K562 (cell line): Measurements from ENCODE around the gene ANKRD1. TPM values are rescaled to one million over a fixed set of nuclear protein-coding genes. Genes with fewer than 3 reads are reported as not detected.

Experiments used
- C11orf30 ChIP-seq: fragments of 450-650 bp; IDR thresholded peaks from 2 replicates; pipeline ENCODE4 v1.6.1; 2016; ENCODE audit warnings: low read depth, mild to moderate bottlenecking
- ELF4 ChIP-seq: fragments of 450-650 bp; formaldehyde crosslinking; IDR thresholded peaks from 2 replicates; pipeline ENCODE4 v1.4.0; 2022; ENCODE audit warnings: missing genetic modification characterization
- ESRRB ChIP-seq: fragments of 250-450 bp; sonication (Bioruptor Pico); IDR thresholded peaks from 2 replicates; pipeline ENCODE4 v1.5.0; 2020; ENCODE audit warnings: mild to moderate bottlenecking, moderate library complexity, borderline replicate concordance
- FOXJ2 ChIP-seq: fragments of 200-800 bp; sonication (Bioruptor generic); IDR thresholded peaks from 2 replicates; pipeline ENCODE4 v1.6.1; 2016; ENCODE audit warnings: missing genetic modification characterization, missing compliant biosample characterization
- GABPB1 ChIP-seq: sonication (generic); formaldehyde crosslinking; IDR thresholded peaks from 2 replicates; pipeline ENCODE4 v1.8.0; 2022; ENCODE audit warnings: mild to moderate bottlenecking, missing genetic modification reagents
- GTF2E2 ChIP-seq: fragments of 200-800 bp; sonication (Bioruptor generic); IDR thresholded peaks from 2 replicates; pipeline ENCODE4 v1.6.1; 2016; ENCODE audit warnings: missing genetic modification characterization, missing compliant biosample characterization
- KLF10 ChIP-seq: fragments of 250-450 bp; sonication (Bioruptor Pico); IDR thresholded peaks from 2 replicates; pipeline ENCODE4 v1.6.1; 2021; ENCODE audit warnings: matching md5 sums
- KLF16 ChIP-seq: IDR thresholded peaks from 2 replicates; pipeline ENCODE4 v1.6.1; 2016; ENCODE audit warnings: antibody characterized with exemption
- LARP7 ChIP-seq: fragments of 450-650 bp; IDR thresholded peaks from 2 replicates; pipeline ENCODE4 v1.6.1; 2016
- OTX1 ChIP-seq: fragments of 450-650 bp; formaldehyde crosslinking; IDR thresholded peaks from 2 replicates; pipeline ENCODE4 v1.4.0; 2022; ENCODE audit warnings: mild to moderate bottlenecking
- PCBP1 ChIP-seq: fragments of 200-400 bp; formaldehyde crosslinking; IDR thresholded peaks from 2 replicates; pipeline ENCODE4 v1.6.1; 2018; ENCODE audit warnings: mild to moderate bottlenecking, low read depth, low read length; ENCODE audit not compliant: poor library complexity, severe bottlenecking
- PHF20 ChIP-seq: fragments of 450-650 bp; IDR thresholded peaks from 2 replicates; pipeline ENCODE4 v1.6.1; 2018; ENCODE audit not compliant: partially characterized antibody
- PHF8 ChIP-seq: fragments of 200-600 bp; sonication (generic); IDR thresholded peaks from 2 replicates; pipeline ENCODE4 v1.6.1; 2012; ENCODE audit warnings: mixed run types, mild to moderate bottlenecking, inconsistent platforms, low read length, moderate library complexity, borderline replicate concordance
- POLR2A ChIP-seq: fragments of 450-650 bp; conservative IDR thresholded peaks from 2 replicates; pipeline ENCODE4 v1.6.1; 2016
- RHOXF2B ChIP-seq: fragments of 250-450 bp; sonication (Bioruptor Pico); conservative IDR thresholded peaks from 2 replicates; pipeline ENCODE4 v1.5.1; 2021
- SIRT6 ChIP-seq: IDR thresholded peaks from one replicate; pipeline ENCODE4 v1.6.1; 2012; ENCODE audit warnings: low read depth, mild to moderate bottlenecking, control low read depth, inconsistent platforms, low read length, moderate library complexity
- TAF7 ChIP-seq: fragments of 450-650 bp; IDR thresholded peaks from 2 replicates; pipeline ENCODE4 v1.6.1; 2016; ENCODE audit warnings: missing genetic modification characterization, missing compliant biosample characterization
- WHSC1 ChIP-seq: IDR thresholded peaks from one replicate; pipeline ENCODE4 v1.6.1; 2012; ENCODE audit warnings: low read length, control low read depth, inconsistent platforms
- ZNF12 ChIP-seq: sonication (generic); formaldehyde crosslinking; IDR thresholded peaks from 2 replicates; pipeline ENCODE4 v1.4.0; 2020; ENCODE audit warnings: mild to moderate bottlenecking, missing genetic modification reagents
- ZNF445 ChIP-seq: fragments of 250-450 bp; sonication (Bioruptor Pico); IDR thresholded peaks from 2 replicates; pipeline ENCODE4 v1.4.0; 2020; ENCODE audit warnings: low read depth, mild to moderate bottlenecking, moderate library complexity
- ZNF583 ChIP-seq: fragments of 250-450 bp; sonication (Bioruptor Pico); IDR thresholded peaks from 2 replicates; pipeline ENCODE4 v1.4.0; 2020
- ZNF695 ChIP-seq: fragments of 450-650 bp; formaldehyde crosslinking; IDR thresholded peaks from 2 replicates; pipeline ENCODE4 v1.4.0; 2020; ENCODE audit warnings: mild to moderate bottlenecking, moderate library complexity
- polyA plus RNA-seq, 8 experiments: library from polyadenylated mRNA; depleted of rRNA in 4 of 8; stranded (reverse) in 5 of 8; unstranded in 3 of 8; fragments of >200 nt; fragmentation: Nextera tagmentation in 2 of 8; fragmentation: Illumina TruSeq in 1 of 8; extraction: Ambion mirVana in 2 of 8; extraction: Trizol in 1 of 8; gene quantifications; 2 replicates each; pipeline versions ENCODE4 v1.2.1 to v1.2.3, GENCODE V29; 2011 to 2014; ENCODE audit warnings: inconsistent platforms in 1 of 8, missing spikeins in 1 of 8
- total RNA-seq, 7 experiments: library from RNA; depleted of rRNA in 6 of 7; stranded (reverse); fragments of >200 nt in 6 of 7; fragmentation: Illumina TruSeq in 2 of 7; extraction: Trizol in 2 of 7; gene quantifications; 2 replicates each; pipeline versions ENCODE4 v1.2.1 to v1.2.3, GENCODE V29; 2011 to 2021; ENCODE audit warnings: low replicate concordance in 1 of 7
- TF ChIP-seq, protein P1 (sequence below), 2 experiments: IDR thresholded peaks; 2 replicates each; pipeline ENCODE4 v1.6.1; 2011; ENCODE audit warnings: borderline replicate concordance in 1 of 2, control low read depth in 1 of 2, low read depth in 1 of 2, low read length in 1 of 2, mild to moderate bottlenecking in 1 of 2, mixed read lengths in 1 of 2, moderate library complexity in 1 of 2; ENCODE audit not compliant: insufficient read depth in 1 of 2, insufficient read length in 1 of 2, poor library complexity in 1 of 2, severe bottlenecking in 1 of 2; ENCODE audit errors: extremely low read depth in 1 of 2
- TF ChIP-seq, protein P2 (sequence below): fragments of 450-650 bp; IDR thresholded peaks from 2 replicates; pipeline ENCODE4 v1.6.1; 2016; ENCODE audit warnings: antibody characterized with exemption
- TF ChIP-seq, protein P3 (sequence below): sonication (generic); formaldehyde crosslinking; IDR thresholded peaks from 2 replicates; pipeline ENCODE4 v1.5.0; 2020; ENCODE audit warnings: missing genetic modification reagents
- TF ChIP-seq, protein P4 (sequence below): fragments of 450-650 bp; IDR thresholded peaks from one replicate; pipeline ENCODE4 v1.6.1; 2018; ENCODE audit warnings: mild to moderate bottlenecking, moderate library complexity; ENCODE audit not compliant: partially characterized antibody

The ANKRD1 gene
- total and polyA plus RNA-seq, 9 of the 15 experiments (the other 6 are each of a cell fraction or from before 2014, with no cell fraction given), result not detected

DNA sequence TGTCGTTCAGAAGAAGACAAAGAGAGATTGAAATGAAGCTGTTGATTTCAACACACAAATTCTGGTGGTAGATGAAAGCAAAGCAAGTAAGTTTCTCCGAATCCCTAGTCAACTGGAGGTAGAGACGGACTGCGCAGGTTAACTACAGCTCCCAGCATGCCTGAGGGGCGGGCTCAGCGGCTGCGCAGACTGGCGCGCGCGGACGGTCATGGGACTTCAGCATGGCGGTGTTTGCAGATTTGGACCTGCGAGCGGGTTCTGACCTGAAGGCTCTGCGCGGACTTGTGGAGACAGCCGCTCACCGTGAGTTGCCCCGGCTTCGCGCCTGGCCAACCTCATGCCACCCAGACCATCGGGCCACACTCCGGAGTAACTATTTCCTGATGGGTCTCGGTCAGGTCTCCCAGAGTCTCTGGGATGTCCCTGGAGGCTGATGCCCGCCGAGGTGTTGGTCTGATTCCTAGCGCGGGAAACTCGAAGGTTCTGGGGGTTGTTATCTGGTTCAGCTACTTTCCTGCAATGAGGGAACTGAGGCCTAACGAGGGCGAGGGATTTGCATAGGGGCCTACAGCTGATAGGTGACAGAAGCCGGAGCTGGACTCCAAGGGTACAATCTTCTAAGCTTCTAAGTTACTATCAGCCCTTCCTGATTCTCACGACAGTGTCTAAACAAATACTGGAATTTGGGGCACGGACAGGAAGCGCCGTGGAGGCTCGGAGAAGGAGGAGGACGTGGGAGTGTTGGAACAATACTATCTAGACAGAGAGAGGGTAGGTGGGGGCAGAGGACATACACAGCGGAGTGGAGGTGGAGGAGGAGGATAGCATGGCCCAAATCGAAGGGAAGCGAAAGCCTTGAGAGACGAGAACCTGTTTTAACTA lies 48.9 kb downstream of the ANKRD1 start, which contains the start of gene RPP30 (continued):
- TF ChIP-seq, protein P1, sequence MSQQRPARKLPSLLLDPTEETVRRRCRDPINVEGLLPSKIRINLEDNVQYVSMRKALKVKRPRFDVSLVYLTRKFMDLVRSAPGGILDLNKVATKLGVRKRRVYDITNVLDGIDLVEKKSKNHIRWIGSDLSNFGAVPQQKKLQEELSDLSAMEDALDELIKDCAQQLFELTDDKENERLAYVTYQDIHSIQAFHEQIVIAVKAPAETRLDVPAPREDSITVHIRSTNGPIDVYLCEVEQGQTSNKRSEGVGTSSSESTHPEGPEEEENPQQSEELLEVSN (IDR thresholded peaks at IDR 0.05; ENCODE audit: borderline replicate concordance in 1 of 2, extremely low read depth in 1 of 2, insufficient read depth in 1 of 2, insufficient read length in 1 of 2, low read depth in 1 of 2, low read length in 1 of 2, poor library complexity in 1 of 2, severe bottlenecking in 1 of 2), result peak; percentile 58 to 81
- peak; percentile 80; the same call in 1 of the 2 replicates for TF ChIP-seq PHF8
- no peak for TF ChIP-seq KLF10 (CRISPR knock-in tag)
- peak; percentile 62 for TF ChIP-seq PHF20
- TF ChIP-seq LARP7, result no peak
- TF ChIP-seq WHSC1, result no peak
- TF ChIP-seq FOXJ2, result 0 out of 2 replicates have a peak, but pooled peaks have one; percentile 31
- TF ChIP-seq PCBP1, result no peak
- TF ChIP-seq POLR2A, result peak; percentile 77
- TF ChIP-seq TAF7 (tag), result peak; percentile 67; the same call in 1 of the 2 replicates
- TF ChIP-seq RHOXF2B (CRISPR knock-in tag), result no peak
- TF ChIP-seq ZNF695 (CRISPR knock-in tag), result no peak
- TF ChIP-seq ZNF12 (CRISPR knock-in tag), result no peak
- no peak for TF ChIP-seq ELF4 (CRISPR knock-in tag)
- no peak for TF ChIP-seq SIRT6
- TF ChIP-seq OTX1, result no peak
- TF ChIP-seq C11orf30, result peak; percentile 86
- TF ChIP-seq GABPB1 (CRISPR knock-in tag), result no peak
- no peak for TF ChIP-seq KLF16
- TF ChIP-seq, protein P2, sequence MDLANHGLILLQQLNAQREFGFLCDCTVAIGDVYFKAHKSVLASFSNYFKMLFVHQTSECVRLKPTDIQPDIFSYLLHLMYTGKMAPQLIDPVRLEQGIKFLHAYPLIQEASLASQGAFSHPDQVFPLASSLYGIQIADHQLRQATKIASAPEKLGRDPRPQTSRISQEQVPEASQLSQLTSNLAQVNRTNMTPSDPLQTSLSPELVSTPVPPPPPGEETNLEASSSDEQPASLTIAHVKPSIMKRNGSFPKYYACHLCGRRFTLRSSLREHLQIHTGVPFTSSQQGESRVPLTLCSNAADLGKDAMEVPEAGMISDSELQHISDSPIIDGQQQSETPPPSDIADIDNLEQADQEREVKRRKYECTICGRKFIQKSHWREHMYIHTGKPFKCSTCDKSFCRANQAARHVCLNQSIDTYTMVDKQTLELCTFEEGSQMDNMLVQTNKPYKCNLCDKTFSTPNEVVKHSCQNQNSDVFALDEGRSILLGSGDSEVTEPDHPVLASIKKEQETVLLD, result peak; percentile 64; the same call in 1 of the 2 replicates
- TF ChIP-seq, protein P3, sequence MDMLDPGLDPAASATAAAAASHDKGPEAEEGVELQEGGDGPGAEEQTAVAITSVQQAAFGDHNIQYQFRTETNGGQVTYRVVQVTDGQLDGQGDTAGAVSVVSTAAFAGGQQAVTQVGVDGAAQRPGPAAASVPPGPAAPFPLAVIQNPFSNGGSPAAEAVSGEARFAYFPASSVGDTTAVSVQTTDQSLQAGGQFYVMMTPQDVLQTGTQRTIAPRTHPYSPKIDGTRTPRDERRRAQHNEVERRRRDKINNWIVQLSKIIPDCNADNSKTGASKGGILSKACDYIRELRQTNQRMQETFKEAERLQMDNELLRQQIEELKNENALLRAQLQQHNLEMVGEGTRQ (CRISPR knock-in tag), result no peak
- TF ChIP-seq ESRRB (CRISPR knock-in tag), result no peak
- TF ChIP-seq, protein P4, sequence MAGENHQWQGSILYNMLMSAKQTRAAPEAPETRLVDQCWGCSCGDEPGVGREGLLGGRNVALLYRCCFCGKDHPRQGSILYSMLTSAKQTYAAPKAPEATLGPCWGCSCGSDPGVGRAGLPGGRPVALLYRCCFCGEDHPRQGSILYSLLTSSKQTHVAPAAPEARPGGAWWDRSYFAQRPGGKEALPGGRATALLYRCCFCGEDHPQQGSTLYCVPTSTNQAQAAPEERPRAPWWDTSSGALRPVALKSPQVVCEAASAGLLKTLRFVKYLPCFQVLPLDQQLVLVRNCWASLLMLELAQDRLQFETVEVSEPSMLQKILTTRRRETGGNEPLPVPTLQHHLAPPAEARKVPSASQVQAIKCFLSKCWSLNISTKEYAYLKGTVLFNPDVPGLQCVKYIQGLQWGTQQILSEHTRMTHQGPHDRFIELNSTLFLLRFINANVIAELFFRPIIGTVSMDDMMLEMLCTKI, result no peak
- TF ChIP-seq GTF2E2 (tag), result peak; percentile 51; the same call in 1 of the 2 replicates
- no peak for TF ChIP-seq ZNF583 (CRISPR knock-in tag)
- TF ChIP-seq ZNF445 (CRISPR knock-in tag), result no peak
